Mesothelial cell of epicardium (in vitro differentiated cells): ENCODE measurements around the gene EXOC4. TPM values are rescaled to one million over a fixed set of nuclear protein-coding genes. Genes with fewer than 3 reads are reported as not detected.

Source experiments
- DNase-seq, 2 experiments: peaks; one replicate each; pipeline ENCODE4 v3.0.0; 2021; ENCODE audit warnings: low spot score in 2 of 2; ENCODE audit not compliant: unreplicated experiment in 2 of 2
- H3K27ac Mint-ChIP-seq: 2 replicates; pipeline ENCODE4 v1.8.0; 2021; ENCODE audit warnings: mixed read lengths
- H3K27me3 Mint-ChIP-seq: 2 replicates; pipeline ENCODE4 v1.8.0; 2021; ENCODE audit warnings: low read depth, mixed read lengths
- H3K36me3 Mint-ChIP-seq: 2 replicates; pipeline ENCODE4 v1.8.0; 2021; ENCODE audit warnings: mixed read lengths
- H3K4me1 Mint-ChIP-seq: 2 replicates; pipeline ENCODE4 v1.8.0; 2021; ENCODE audit warnings: mixed read lengths
- H3K4me3 Mint-ChIP-seq: 2 replicates; pipeline ENCODE4 v1.8.0; 2021; ENCODE audit warnings: mild to moderate bottlenecking, moderate library complexity, mixed read lengths
- H3K9me3 Mint-ChIP-seq: 2 replicates; pipeline ENCODE4 v1.8.0; 2021; ENCODE audit warnings: mixed read lengths
- CTCF ChIP-seq: fragments of 200-600 bp; sonication (generic); IDR thresholded peaks from one replicate; pipeline ENCODE4 v1.5.0; 2021; ENCODE audit warnings: antibody characterized with exemption; ENCODE audit not compliant: unreplicated experiment
- total RNA-seq: library from RNA; stranded (reverse); gene quantifications from 3 replicates; pipeline ENCODE4 v1.2.1, GENCODE V29; 2021

EXOC4 gene
- total RNA-seq, 1 donor from 2014 or later = 105 TPM

GRCh38 chr7:133650487-133651300, 397.8 kb downstream of the EXOC4 start:
- no peak for TF ChIP-seq CTCF
- Mint-ChIP-seq H3K4me1 (peaks cover 25% of the 10 kb centered on the region), H3K36me3 (no peaks in the 10 kb centered on the region), H3K9me3 (no peaks in the 10 kb centered on the region), H3K27me3 (peaks cover 7% of the 10 kb centered on the region), H3K4me3 (no peak overlapping the region), H3K27ac (no peak overlapping the region)
- DNase-seq = no peak

GRCh38 chr7:133652547-133652946, 399.7 kb downstream of the EXOC4 start:
- Mint-ChIP-seq H3K4me3 (no peak overlapping the region), H3K9me3 (no peaks in the 10 kb centered on the region), H3K4me1 (peaks cover 12% of the 10 kb centered on the region), H3K27me3 (peaks cover 7% of the 10 kb centered on the region), H3K27ac (no peak overlapping the region), H3K36me3 (no peaks in the 10 kb centered on the region)
- TF ChIP-seq CTCF = no peak
- no peak for DNase-seq

- Mint-ChIP-seq H3K27ac (no peak overlapping the region), H3K4me3 (no peak overlapping the region), H3K36me3 (no peaks in the 10 kb centered on the region), H3K9me3 (no peaks in the 10 kb centered on the region), H3K27me3 (no peaks in the 10 kb centered on the region), H3K4me1 (peaks cover 10% of the 10 kb centered on the region)
- no peak for DNase-seq
- TF ChIP-seq CTCF = no peak
These were observed 401.7 kb downstream of the EXOC4 start for GRCh38 chr7:133654547-133654946.

GRCh38 chr7:133662276-133662675, 409.4 kb downstream of the EXOC4 start:
- Mint-ChIP-seq H3K27ac (no peak overlapping the region), H3K4me1 (no peaks in the 10 kb centered on the region), H3K4me3 (no peak overlapping the region), H3K9me3 (no peaks in the 10 kb centered on the region), H3K36me3 (peaks cover 9% of the 10 kb centered on the region), H3K27me3 (no peaks in the 10 kb centered on the region)
- no peak for TF ChIP-seq CTCF
- no peak for DNase-seq

GRCh38 chr7:133662830-133663229, 410.0 kb downstream of the EXOC4 start:
- H3K4me1 Mint-ChIP-seq = no peaks in the 10 kb centered on the region
- H3K27me3 Mint-ChIP-seq = no peaks in the 10 kb centered on the region
- no peak for TF ChIP-seq CTCF
- no peak overlapping the region for H3K27ac Mint-ChIP-seq
- peaks cover 9% of the 10 kb centered on the region for H3K36me3 Mint-ChIP-seq
- no peaks in the 10 kb centered on the region for H3K9me3 Mint-ChIP-seq
- H3K4me3 Mint-ChIP-seq = no peak overlapping the region
- no peak for DNase-seq
